ENCODE measurements around the gene CABP4.
A peak's percentile ranks its signal among the peaks of the same experiment; 100 is the strongest.

CABP4 gene

DNA sequence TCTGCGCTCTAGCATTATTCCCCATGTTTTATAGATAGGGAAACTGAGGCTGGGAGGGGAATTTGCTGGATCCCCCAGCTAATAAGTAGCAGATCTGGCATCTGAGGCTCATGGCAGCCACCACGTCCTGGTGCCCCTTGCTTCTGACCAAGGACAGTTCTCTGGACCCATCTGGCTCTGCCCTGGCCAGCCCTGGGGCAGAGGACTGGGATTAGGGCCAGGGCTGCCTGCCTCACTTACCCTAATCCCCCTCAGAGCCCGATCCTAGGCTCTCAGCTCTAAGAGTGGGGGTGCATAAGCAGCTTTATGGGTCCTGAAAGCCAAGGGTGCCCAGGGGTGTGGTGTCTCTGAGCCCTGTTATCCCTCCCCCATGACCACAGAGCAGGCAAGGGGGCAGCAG lies at the start of gene CABP4:
CABP4 (plus strand) TSS at position 301 of the 400 bp plus-strand sequence; CDS start at position 371, 70 bp downstream.
- DNase-seq (ENCODE audit: low spot score): no peak

DNA sequence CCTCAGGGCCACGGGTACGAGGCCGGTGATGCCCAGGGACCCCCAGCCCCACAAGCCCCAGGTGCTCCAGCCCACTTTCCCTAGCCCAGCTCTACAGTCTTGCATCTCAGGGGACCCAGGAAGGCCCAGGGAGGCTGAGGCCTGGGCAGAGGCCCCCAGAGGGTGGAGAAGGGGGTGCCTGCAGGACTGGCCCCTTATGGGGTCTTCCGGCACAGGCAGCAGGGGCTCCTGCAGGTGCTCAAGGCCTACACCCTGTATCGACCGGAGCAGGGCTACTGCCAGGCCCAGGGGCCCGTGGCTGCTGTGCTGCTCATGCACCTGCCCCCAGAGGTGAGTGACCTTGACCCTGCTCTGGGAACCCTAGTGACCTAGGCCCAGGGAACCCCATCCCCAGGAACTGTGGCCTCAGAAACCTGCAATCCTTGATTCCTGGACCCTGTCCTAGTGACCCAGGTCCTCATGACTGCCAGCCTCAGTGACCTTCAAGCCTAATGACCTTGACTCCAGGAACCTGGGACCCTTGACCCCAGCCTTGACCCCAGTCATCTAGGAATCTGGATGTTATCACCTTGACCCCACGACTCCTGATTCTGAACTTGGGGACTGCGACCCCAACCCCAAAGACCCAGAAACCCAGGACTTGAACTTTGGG lies 49.3 kb upstream of the CABP4 start:
- DNase-seq (ENCODE audit: low spot score): no peak

- DNase-seq (ENCODE audit: low spot score): no peak
Measured at GRCh38 chr11:67406420-67406968, 48.7 kb upstream of the CABP4 start.

GRCh38 chr11:67406969-67407687 lies 48.0 kb upstream of the CABP4 start:
- peak; percentile 94 for DNase-seq (ENCODE audit: low spot score)

DNA sequence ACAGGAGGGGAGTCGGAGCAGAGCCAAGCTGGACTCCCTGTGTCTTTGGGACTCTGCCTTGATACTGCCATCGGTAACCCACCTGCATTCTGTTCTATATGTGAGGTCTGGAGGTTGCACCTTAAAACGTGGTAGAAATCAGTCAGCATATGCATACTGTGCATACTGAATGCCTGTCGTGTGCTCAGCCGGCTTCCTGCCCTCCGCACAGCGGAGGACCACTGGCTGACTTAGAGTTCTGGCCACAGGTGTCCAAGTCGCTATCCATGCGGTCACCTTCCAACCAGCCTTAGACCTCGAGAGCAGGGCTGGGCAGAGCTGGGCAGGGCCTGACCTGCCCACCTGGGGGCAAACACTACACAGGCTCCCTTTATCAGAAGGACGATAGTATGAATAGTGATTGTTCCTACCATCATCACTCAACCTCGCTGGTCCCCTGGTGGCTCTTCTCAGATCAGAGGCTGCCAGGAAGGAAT lies 47.4 kb upstream of the CABP4 start:
- DNase-seq (ENCODE audit: low spot score): no peak

DNA sequence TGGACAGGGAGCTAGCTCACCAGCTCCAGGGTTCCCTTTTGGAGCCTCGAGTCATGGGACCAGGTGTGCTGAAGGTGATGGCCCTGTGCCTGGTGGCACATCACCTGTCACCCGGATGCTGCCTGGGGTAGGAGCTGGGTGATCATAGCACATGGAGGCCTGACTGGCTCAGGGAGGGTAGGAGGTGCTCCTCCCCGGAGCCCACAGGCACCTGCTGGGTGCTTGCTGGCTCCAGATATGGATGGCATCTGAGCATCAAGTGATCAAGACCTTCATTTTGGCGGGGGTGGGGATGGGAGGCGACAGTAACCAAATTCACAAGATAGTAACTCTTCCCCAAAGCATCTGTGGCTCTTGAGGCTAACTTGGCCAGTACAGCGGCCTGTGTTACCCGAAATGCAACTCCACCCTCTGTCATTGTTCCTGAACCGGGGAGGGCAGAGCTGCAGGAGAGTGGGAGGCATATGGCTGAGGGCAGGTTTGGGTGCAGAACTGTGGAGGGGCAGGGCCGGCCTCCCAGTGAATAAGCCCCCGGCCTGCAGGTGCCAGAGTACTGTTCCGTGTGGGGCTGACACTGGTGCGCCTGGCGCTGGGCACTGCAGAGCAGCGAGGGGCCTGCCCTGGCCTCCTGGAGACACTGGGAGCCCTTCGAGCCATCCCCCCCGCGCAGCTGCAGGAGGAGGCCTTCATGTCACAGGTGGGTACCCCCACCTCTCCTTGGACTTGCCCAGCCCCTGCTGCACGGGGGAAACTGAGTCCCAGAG lies 46.5 kb upstream of the CABP4 start:
- peak; percentile 69 for DNase-seq (ENCODE audit: low spot score)

GRCh38 chr11:67409261-67409666 lies 45.9 kb upstream of the CABP4 start:
- DNase-seq (ENCODE audit: low spot score): no peak

DNA sequence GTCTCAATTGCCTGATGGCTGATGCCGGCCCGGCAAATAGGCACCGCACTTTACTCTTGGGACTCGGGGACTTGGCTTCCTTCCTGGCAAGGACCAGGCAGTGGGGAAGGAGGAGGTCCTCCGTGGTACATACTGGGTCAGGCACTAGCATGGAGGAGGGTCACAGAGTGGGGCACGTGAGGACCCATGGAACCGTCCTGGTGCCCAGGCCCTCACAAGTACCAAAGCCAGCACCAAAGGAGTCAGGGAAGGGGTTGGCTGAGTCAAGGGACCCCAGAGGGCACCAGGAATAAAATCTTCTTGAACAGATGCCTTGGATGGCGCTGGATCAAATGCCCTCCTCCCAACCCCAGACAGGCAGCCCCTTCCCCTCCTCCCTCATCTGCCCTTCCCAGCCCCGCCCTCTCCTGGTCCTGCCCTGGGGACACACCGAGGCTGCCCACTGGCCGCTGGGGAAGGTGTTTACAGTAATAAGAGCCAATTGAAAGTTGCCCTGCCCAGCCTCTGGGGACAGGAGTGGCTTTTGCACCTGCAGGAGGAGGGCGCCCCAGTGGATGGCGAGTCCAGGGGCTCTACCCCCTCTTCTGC lies 45.3 kb upstream of the CABP4 start:
- peak; percentile 94 for DNase-seq (ENCODE audit: low spot score)

GRCh38 chr11:67410369-67410831 lies 44.8 kb upstream of the CABP4 start:
- no peak for DNase-seq (ENCODE audit: low spot score)

GRCh38 chr11:67410984-67411784 lies 44.0 kb upstream of the CABP4 start:
- DNase-seq (ENCODE audit: low spot score): no peak

- DNase-seq (ENCODE audit: low spot score): no peak
Measured at GRCh38 chr11:67411785-67412152, 43.4 kb upstream of the CABP4 start.

DNA sequence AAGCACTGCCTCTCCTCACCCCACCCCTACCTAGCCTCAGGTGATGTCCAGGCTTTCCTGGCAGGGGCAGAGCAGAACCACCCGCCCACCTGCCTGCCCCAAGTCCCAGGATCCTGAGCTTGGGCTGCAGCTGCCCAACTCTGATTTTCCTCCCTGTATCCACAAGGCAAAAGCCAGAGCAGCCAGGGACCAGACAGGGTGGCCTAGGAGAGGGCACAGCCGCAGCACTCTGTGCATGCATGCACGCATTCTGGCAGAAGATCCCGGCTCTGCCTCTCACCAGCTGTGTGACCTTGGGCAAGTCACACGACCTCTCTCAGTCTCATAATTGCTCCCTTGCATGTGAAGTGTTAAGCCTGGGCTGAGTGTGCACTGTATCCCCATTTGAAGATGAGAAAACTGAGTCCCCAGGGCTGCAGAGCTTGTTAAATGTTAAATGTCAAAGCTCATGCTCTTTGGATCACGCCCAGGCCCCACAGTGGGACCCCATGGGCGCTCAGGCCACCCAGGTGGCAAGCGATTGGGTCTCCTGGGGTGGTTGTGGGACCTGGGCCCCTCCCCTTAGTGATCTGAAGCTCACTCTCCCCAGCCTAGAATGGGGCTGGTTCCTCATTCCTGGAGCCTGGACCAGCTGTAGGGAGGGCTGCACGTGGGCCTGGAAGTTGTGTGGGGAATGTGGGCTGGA lies 42.5 kb upstream of the CABP4 start:
- DNase-seq (ENCODE audit: low spot score): no peak

DNA sequence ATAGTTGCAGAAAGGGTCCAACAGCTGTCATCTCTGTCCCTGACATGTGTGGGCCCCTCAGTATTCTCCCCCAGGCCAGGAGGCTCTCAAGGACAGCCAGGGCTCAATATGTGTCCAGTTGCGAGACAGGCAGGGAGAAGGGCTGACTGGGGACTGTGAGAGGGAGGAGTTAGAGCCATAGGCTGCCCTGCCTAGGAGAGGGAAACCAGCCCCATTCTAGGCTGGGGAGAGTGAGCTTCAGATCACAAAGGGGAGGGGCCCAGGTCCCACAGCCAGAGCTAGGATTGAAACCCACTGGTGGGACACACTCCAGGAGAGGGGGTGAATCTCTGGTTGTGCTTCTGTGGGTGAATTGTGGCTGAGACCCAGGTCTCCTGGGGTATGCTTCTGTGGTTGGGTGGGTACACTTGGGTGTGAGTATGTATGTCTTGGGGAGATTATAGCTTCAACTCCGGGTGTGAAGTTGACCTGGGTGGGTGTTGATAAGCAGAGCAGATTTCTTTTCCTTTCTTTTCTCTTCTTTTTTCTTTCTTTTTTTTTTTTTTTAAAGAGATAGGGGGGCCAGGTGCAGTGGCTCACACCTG lies 41.8 kb upstream of the CABP4 start:
- no peak for DNase-seq (ENCODE audit: low spot score)

- DNase-seq (ENCODE audit: low spot score): no peak
Measured at GRCh38 chr11:67415501-67416304, 39.5 kb upstream of the CABP4 start, which contains the start of gene CARNS1. TSS of gene CARNS1 (plus strand) at chr11:67415678. CDS start at chr11:67416200, 522 bp downstream.

DNA sequence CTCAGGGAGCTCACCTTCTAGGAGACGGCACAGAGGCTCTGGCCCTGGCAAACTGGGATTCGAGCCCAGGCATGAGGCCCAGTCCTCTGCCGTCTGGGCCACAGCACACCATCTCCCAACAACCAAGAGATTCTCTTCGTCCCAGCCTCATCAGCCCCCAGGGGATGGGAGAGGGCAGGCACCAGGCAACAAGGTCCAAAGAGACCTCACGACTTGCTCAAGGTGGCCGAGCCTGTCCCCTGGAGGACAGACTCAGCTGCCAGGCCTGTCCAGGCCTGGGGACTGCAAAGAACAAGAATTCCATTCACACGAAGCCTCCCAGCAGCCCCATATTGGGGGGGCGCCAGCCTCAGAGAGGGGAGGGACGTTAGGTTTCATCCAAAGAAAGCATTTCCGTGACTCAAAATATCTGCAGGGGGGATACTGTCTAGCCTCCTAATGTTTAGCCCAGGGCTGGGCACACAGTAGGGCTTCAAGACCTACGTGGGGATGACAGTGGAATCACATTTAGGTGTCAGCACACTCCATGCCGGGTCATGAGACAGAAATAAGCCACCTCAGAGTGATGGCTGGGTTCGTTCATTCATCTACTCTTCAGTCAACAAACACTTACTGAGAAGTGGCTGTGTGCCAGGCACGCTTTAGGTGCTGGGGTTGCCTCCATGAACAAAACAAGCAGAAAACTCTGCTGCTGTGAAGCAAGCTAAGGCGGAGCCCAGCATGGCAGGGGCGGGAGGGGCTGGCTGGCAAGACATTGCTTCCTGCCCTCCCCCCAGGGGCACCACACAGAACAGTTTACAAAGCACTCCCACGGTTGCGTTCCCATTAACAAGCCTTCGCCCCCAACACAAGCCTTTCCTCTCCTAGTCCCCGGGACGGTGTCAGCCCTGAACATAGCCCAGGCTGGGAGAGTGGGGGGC lies 38.5 kb upstream of the CABP4 start:
- DNase-seq (ENCODE audit: low spot score): no peak

GRCh38 chr11:67417425-67417824 lies 37.7 kb upstream of the CABP4 start:
- no peak for DNase-seq (ENCODE audit: low spot score)

DNA sequence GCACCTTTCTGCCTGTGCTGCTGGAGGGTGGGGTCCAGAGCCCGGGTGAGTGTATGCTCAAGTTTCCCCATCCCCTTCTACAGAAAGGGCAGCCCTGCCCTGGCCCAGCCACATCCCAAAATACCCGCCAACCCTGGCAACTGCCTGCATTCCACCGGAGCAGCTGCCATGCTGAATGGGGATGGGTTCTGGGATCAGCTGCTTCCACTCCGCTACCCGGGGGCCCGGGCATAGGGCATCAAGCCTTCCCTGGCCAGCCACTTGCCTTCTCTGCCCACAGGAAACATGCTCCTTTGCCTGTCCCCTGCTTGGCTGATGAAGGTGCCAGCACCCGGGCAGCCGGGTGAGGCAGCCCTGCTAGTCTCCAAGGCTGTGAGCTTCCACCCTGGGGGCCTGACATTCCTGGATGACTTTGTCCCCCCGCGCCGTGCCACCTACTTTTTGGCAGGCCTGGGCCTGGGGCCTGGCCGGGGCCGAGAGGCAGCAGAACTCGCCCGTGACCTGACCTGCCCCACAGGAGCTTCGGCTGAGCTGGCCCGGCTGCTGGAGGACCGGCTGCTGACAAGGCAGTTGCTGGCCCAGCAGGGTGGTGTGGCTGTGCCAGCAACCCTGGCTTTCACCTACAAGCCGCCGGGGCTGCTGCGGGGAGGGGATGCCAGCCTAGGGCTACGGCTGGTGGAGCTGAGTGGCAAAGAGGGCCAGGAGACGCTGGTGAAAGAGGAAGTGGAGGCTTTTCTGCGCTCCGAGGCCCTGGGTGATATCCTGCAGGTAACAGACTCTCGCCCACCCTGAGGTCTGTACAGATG lies 36.5 kb upstream of the CABP4 start:
- DNase-seq (ENCODE audit: low spot score): no peak
